ENCODE results near the gene MYH8.

GRCh38 chr17:10417431-10417830, 4.3 kb downstream of the MYH8 start:
- TF ChIP-seq TAF1 (conservative IDR thresholded peaks at IDR 0.05) (no peak), CTCF (IDR thresholded peaks at IDR 0.05; ENCODE audit: low read depth, low read length, missing input control) (no peak), RAD21 (IDR thresholded peaks at IDR 0.05) (no peak), GABPA (IDR thresholded peaks at IDR 0.05 in 1 of 2, conservative IDR thresholded peaks at IDR 0.05 in 1 of 2) (no peak), EGR1 (IDR thresholded peaks at IDR 0.05; ENCODE audit: low read depth in 2 of 2) (no peak), FOXA2 (IDR thresholded peaks at IDR 0.05) (no peak), SP1 (IDR thresholded peaks at IDR 0.05) (no peak)
- TF ChIP-seq, protein P1, sequence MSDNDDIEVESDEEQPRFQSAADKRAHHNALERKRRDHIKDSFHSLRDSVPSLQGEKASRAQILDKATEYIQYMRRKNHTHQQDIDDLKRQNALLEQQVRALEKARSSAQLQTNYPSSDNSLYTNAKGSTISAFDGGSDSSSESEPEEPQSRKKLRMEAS (IDR thresholded peaks at IDR 0.05) = no peak
- TF ChIP-seq, protein P2, sequence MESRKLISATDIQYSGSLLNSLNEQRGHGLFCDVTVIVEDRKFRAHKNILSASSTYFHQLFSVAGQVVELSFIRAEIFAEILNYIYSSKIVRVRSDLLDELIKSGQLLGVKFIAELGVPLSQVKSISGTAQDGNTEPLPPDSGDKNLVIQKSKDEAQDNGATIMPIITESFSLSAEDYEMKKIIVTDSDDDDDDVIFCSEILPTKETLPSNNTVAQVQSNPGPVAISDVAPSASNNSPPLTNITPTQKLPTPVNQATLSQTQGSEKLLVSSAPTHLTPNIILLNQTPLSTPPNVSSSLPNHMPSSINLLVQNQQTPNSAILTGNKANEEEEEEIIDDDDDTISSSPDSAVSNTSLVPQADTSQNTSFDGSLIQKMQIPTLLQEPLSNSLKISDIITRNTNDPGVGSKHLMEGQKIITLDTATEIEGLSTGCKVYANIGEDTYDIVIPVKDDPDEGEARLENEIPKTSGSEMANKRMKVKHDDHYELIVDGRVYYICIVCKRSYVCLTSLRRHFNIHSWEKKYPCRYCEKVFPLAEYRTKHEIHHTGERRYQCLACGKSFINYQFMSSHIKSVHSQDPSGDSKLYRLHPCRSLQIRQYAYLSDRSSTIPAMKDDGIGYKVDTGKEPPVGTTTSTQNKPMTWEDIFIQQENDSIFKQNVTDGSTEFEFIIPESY (IDR thresholded peaks at IDR 0.05) = no peak
